Dedifferentiated amniotic fluid mesenchymal stem cell (primary cell): ENCODE results near the gene FRMD4A.
"Not testable (repeated sequence)": the region's sequence is repeated elsewhere in the genome, so short reads cannot be mapped to it uniquely, and the experiment has no call there.

Source experiments
- DNase-seq: peaks from one replicate; pipeline ENCODE4 v3.0.0-alpha.2; 2016; ENCODE audit errors: extremely low spot score

The FRMD4A gene

GRCh38 chr10:13984647-13985155 lies 346.0 kb downstream of the FRMD4A start:
- DNase-seq = no peak

- no peak for DNase-seq
These were observed 347.7 kb downstream of the FRMD4A start for GRCh38 chr10:13983035-13983434.

DNA sequence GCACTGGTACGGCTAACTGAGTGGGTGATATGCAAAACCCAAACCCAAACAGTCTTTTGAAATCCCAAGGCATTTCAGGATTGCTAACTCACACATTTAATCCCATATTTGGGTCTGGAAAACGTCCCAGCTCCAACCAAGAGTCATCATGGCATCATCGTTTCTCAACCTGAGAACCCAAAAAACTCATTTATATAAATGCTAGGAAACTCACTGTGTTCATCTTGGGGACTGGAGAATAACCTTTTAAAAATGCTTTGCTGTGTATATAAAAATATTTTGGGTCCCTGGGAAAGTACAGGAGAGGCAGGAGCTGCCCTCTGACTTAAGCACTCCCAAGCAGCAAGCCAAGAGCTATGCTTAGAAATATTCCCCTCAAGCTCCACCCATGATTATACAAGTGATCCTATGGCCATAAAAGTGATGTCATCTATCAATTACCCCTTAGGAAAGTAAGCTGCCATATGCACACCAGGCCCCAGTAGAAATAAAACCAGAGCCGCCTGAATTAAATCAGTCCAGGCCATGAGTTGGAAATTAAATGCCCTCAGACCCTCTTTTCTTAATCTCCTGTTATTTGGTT lies 352.1 kb downstream of the FRMD4A start:
- DNase-seq = peak; percentile 84

GRCh38 chr10:13977861-13978532 lies 352.7 kb downstream of the FRMD4A start:
- no peak for DNase-seq

DNA sequence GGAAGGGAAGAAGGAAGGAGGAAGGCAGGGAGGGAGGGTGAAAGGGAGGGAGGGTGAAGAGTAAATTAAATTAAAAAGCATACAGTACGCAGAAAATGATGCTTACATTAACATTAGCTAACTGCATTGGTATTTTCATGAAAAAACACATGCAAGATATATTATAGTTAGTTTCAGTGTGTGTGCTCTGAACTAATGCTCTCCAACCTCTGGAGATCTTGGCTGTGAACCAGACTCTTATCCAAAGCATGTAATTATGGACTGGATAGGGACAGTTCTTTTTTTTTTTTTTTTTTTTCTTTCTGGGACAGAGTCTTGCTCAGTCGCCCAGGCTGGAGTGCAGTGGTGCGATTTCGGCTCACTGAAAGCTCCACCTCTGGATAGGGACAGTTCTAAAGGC lies 357.0 kb downstream of the FRMD4A start:
- DNase-seq = peak; percentile 74

- DNase-seq = no peak
These were observed 358.1 kb downstream of the FRMD4A start for GRCh38 chr10:13972609-13973008.

DNA sequence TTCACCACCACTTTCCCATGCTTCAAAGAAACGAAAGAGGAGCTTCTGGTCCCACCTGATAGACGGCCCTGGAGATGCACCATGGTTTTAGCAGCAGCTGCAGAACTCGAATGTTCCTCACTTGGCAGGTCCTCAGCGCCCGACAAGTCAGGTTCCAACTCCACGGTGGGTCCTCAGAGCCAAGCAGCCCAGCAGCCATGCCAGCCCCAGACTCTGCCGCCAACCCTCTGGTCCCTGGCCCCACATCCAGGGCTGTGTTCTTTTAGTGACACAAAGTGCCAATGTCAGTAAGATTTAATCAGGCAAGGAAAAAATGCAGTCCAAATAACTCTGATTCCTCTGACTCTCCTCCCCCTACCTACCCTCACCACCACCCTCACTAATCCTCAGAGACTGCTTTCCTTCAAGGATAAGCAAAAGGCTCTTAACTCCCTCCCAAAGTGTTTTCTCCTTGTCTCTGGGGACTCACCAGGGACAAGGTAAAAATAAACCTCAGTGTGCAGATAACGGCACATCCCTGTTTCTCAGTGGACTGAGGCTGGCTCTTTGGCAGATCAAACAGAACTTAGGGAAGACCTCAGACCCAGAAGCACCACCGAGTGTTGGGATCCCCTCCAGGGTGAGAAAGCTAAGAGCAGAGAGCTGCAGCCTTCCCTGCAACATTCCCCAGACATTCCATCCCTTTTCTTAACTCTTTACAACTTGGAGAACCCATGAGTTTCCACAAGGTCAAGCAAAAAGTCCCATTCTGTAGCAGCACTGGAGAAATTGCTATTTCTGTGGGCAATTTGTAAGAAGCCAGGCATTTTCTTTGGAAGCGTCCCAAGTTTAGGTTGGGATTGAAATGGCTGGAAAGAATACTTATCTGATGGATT lies 358.9 kb downstream of the FRMD4A start:
- DNase-seq = peak; percentile 35

DNA sequence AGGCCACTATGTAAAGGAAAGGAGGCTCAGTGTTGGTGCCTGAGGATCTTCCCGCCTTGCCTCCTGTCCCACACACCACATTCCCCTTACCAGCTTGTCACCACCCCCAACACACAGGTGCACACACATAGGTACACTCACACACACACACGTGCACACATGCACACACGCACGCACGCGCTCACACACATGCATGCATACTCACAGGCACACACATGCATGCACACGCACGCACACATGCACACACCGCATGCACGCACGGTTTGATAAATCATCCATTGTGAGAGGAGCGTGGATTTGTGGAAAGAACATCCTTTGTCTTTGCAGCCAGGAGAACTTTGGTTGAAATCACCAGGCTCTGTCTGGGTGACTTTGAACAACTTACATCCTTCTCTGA lies 359.8 kb downstream of the FRMD4A start:
- no peak for DNase-seq

- no peak for DNase-seq
These were observed 360.3 kb downstream of the FRMD4A start for GRCh38 chr10:13970236-13970956.

DNA sequence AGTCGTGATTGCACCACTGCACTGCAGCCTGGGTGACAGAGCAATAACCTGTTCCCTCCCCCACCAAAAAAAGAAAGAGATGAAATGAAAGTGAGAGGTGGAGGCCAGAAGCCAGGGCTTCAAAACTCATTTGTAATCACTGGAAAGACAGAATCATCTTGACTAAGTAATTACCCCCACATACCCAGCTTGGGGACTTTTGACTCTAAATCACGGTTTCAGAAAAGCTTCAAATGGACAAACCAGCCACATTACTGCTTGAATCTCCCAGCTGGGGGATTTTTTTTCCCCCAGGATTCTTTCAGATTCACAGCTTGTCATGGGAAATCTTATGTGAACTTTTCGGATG lies 361.0 kb downstream of the FRMD4A start:
- DNase-seq = no peak

- no peak for DNase-seq
These were observed 361.5 kb downstream of the FRMD4A start for GRCh38 chr10:13969118-13969791.

DNA sequence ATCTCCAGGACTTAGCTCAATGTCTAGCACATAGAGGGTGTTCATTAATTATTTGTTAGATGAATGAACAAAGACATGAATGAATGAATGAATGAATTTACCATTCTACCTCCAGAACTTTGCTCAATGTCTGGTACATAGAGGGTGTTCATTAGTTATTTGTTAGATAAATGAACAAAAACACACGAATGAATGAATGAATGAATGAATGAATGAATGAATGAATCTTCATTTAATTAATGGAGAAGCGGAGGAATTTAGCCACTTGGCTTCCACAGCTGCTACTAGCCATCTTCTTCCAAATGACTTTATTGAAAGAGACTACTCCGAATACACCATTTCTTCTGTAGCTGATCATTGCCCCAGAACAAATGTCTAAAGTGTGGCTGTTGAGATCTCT lies 368.9 kb downstream of the FRMD4A start:
- DNase-seq = no peak

GRCh38 chr10:13961097-13961496 lies 369.6 kb downstream of the FRMD4A start:
- peak; percentile 85 for DNase-seq

- DNase-seq = no peak
These were observed 370.1 kb downstream of the FRMD4A start for GRCh38 chr10:13960603-13961002.

DNA sequence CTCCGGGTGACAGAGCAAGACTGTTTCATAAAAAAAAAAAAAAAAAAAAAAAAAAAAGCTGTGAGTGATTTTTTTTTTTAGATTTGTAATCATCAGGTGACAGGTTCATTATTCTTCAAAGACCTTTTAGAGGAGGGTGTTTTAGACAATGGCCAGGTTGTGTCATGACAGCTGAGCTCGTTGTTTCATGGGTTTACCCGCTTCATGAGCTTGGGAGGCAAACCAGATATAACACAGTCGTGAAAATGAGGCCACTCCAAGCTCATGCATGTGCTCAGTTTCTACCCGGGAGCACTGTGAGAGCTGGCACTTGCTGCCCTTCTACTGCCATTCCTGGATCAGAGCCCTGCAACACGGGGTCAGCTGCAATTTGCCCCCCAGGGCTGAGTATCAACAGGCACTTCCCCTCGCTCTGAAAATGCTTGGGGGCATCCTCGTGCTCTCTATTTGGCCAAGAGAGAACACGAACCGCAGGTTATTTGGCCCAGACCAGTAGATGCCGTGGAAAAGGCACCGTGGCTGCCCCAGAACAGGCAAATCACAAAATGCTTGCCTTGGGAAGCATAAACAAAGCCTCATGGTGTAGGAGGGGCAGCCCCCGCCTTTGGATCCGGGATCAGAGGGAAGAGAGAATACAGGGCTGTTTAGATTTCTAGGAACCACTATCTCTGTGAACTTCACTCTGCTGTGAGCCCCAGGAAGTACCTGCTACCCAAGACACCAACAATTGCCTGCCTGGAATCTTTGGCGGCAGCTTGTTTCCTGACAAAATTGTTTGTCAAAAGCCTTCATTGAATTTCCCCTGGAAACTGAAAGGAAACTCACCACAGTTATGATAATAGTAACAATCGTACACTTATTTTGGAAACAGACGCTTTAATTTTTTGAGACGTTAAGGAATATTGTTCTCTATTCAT lies 371.0 kb downstream of the FRMD4A start:
- DNase-seq = no peak

DNA sequence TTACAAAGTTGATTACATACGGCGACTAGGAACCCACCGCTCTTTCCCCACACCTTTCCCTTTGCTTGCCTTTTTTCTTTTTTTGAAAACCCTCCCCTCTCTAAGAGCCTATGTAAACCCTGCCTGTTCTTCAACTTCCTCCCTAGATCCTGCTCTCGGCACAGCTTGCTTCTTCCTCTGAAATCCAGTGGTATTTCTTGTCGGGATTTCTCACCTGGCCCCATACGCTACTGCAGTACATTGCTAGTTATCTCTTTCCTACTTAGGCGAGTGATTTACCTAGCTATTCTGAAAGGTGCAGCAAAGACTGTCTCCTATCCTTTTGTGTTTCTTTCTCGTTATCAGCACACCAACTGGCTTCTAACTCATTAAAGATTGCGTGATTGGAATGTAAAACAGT lies 372.9 kb downstream of the FRMD4A start:
- no peak for DNase-seq

- DNase-seq = no peak
These were observed 373.9 kb downstream of the FRMD4A start for GRCh38 chr10:13956826-13957225.

DNA sequence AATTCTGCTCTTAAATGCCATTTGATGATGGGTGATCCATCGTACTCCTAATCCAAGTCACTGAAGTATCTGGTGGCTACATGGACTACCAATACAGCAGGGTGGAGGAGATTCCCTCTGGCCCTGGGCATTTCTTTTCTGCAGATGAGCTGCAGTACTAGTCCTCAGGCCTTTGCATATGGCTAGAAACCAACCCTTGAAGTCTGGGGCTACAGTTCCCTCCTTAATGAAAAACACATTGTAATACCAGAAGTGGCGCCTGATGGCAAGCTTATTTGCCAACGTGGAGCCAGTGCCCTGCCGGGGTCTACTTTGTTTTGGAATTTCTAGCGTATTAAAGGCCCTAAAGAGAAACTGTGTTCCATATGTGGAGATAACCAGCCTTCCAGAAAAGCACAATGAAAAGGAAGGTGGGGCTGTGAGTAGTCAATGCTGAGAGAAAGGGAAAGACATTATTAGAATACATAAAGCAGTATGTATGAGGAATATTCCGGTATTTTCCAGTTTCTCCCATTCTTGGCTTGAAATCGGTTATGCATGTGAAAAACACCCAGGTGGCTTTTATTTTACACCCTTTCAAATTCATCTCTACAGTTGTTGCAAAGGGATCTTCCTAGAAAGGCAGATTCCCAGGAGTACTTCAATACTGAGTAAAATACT lies 375.2 kb downstream of the FRMD4A start:
- DNase-seq = no peak

- not testable (repeated sequence) for DNase-seq
These were observed 376.5 kb downstream of the FRMD4A start for GRCh38 chr10:13954195-13954594.

GRCh38 chr10:13953371-13953770 lies 377.4 kb downstream of the FRMD4A start:
- no peak for DNase-seq
